ENCODE measurements around the gene ERBB2.

DNA sequence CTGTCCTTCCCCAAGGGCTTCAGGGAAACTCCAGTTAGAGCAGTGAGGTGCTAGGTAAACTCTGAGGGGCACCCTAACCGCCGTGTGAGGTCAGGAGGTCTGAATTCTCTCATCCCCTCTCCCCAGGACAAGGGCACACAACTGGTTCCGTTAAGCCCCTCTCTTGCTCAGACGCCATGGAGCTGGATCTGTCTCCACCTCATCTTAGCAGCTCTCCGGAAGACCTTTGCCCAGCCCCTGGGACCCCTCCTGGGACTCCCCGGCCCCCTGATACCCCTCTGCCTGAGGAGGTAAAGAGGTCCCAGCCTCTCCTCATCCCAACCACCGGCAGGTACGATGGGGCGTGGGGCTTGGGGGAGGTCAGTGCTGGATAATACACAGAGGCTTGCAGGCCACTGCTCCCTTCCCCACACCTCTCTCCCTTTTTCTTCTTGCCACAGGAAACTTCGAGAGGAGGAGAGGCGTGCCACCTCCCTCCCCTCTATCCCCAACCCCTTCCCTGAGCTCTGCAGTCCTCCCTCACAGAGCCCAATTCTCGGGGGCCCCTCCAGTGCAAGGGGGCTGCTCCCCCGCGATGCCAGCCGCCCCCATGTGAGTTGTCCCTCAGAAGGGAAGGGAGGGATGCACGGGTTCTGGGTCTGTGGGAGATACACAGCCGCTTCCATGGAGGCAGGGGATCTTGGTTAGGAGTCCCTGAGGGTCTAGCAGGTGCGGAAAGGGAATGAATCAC lies 42.4 kb downstream of the ERBB2 start:
- TF ChIP-seq POLR2AphosphoS5 (IDR thresholded peaks at IDR 0.05) (no peak), POLR2A (IDR thresholded peaks at IDR 0.05) (no peak)

Data from transverse colon (tissue), 3 donors.